NK-92 (cell line): ENCODE measurements around the gene FEM1B.

Source experiments
- DNase-seq: peaks from one replicate; lab custom pipeline; 2025; ENCODE audit not compliant: unreplicated experiment; lab: John Stamatoyannopoulos, UW

Gene FEM1B

DNA sequence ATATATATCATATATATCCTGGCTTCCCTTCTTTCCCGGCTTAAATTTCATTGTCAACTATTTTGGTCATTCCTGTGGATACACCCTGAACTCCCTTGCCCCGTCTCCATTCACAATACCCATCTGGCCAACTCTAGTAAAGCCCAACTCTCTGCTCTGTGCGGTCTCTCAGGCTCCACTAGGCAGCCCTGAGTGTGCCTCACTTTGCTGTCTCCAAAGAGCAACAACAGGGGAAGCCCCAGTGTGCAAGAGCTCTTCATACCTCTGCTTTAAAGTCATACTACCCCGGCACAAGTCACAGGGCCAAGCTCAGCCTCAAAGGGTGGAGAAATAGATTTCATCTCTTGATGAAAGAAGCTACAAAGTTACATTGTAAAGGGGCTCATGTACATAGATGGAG, 18.9 kb upstream of the FEM1B start:
- no peak for DNase-seq

GRCh38 chr15:68259883-68260282, 17.7 kb upstream of the FEM1B start:
- no peak for DNase-seq

- DNase-seq: no peak
Measured at GRCh38 chr15:68261241-68261640, 16.3 kb upstream of the FEM1B start.

GRCh38 chr15:68261980-68262379, 15.6 kb upstream of the FEM1B start:
- DNase-seq: no peak

- no peak for DNase-seq
Measured at GRCh38 chr15:68262514-68263356, 14.8 kb upstream of the FEM1B start.

DNA sequence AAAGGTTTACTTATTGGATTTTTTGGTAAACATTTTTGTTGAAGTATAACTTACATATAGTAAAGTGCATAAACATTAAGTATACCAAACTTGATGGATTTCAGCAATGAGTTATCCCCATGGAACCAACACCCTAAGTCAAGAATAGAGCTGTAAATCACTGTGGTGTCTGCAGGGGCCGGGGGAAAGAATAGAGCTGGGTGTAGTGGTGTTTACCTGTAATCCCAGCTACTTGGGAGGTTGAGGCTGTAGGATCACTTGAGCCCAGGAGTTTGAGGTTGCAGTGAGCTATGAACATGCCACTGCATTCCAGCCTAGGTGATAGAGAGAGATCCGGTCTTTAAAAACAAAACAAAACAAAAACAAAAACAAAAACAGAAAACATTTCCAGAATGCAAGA, 13.3 kb upstream of the FEM1B start:
- no peak for DNase-seq

DNA sequence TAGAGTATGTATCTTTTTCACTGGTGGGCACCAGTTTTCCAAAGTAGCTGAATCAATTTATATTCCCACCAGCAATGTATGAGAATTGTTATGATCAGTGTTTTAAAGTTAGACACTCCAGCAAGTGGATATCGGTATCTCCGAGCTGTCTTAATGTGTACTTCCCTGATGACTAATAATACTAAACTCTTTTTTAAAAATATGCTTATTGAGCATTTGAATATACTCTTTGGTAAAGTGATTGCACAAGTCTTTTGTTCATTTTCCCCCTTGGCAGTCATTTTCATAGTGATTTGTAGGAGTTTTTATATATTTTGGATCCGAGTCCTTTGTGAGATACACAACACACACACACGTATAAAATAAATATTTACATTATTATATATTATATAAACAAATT, 12.5 kb upstream of the FEM1B start:
- no peak for DNase-seq

DNA sequence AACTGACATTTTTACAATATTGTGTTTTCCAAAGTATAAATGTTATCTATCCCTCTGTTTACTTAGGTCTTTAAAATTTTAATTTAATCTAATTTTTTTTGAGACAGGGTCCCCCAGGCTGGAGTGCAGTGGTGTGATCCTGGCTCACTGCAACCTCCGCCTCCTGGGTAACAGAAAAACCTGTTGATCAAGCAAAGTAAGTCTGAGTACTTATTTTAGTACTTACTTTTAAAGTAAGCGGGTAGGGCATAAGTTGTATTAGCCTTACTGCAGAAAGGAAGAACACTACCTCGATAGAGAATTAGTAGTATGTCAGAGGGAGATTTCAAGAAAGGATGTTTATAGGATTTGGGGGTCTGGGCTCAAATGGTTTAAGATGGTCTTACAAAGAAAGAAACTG, 11.9 kb upstream of the FEM1B start:
- no peak for DNase-seq

DNA sequence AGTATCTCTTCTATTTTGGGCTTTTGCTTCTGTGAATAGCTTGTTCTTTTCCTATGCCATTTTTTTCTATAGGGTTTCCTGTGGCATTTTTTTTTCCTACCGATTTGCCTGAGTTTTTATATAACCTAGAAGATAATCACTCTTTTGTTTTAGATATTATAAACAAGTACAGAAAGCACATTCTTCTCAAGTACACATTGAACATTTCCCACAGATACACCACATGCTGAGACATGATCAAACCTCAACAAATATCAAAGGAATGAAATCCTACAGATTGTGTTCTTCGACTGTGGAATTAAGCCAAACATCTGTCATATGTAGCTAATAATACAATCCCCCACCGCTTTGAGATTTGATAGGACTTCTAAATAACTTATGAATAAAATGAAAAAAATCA, 9.1 kb upstream of the FEM1B start:
- no peak for DNase-seq

DNA sequence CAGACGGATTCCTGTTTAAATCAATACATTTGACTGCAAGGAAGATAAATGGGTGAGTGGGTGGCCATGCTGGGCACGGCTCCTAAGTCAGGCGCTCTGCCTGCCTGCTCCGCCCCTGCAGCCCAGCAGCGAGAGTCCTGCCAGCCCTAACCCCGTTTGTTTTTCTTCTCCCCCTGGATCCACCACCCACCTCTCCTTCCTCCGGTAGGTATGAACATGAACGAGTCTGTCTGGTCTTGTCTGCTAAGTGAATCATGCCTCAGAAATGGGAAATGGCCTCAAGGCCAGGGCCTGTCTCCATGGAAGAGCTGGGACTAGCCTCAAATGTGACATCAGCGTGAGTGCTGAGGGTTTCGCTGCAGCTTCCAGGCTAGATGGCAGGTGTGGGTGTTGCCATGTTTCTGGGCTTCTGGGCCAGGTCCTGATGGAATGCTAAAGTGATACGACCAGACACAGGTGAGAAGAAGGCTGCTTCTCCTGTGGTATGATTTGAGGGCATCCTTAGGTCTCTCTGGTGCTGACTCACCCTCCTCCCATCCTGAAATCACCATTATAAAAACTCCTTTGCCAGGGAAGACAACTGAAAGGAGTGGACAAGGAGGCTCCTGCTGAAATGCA, 5.6 kb upstream of the FEM1B start:
- DNase-seq: no peak

- DNase-seq: no peak
Measured at GRCh38 chr15:68272721-68273271, 4.7 kb upstream of the FEM1B start.

DNA sequence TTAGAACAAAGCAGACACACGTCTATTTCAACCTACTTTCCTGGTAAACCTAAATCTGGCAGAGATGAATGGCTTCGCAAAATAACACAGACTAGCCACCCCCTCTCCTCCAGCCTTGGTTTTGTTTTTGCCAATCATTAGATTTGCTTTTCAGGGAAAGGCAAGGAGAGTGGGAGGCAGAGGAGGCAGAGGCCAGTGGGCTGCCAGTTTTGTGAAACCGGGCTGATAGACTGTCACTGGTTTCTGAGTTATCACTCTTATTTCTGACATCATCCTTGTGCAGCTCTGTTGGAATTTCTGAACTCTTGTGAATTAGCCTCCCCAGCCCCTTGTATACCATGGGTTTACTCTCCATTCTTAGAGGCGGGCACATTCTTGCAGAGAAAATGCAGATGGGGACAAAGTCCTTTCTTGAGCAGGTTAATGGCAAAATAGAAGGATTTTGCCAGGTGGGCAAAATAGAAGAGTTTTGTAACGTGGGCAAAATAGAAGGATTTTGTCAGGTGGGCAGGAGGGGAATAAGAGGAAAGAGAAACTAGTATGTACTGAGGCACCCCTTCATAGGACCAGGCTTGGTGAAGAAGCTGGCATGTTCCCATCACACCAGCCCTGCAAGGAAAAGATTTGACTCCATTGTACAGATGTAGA, 3.2 kb upstream of the FEM1B start:
- no peak for DNase-seq

DNA sequence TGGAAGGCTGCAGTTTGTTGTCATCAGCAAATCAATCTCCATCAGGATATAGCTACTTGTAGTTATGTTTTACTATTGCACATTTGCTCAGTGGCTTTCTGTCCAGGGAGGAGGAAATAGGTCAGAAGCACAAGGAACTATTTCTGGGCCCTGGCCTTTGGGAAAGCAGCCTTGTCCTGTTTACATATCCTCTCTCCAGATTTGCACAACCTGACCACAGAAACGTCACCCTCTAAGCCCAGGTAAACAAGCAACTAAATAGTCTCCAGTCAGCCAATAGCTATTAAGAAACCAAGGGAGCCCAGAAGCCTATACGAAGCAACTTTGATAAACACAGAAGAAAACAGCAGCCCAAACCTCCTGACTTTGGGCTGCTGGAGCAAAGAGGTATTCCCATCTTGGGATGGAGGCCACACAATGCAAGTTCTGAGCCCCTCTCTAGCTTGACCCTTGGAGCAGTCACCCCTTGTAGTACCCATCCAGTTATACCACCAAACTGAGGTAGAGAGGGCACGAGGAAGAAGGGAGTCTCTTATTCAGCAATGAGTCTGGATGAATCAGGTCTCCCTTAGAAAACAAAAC, 2.3 kb upstream of the FEM1B start:
- no peak for DNase-seq

DNA sequence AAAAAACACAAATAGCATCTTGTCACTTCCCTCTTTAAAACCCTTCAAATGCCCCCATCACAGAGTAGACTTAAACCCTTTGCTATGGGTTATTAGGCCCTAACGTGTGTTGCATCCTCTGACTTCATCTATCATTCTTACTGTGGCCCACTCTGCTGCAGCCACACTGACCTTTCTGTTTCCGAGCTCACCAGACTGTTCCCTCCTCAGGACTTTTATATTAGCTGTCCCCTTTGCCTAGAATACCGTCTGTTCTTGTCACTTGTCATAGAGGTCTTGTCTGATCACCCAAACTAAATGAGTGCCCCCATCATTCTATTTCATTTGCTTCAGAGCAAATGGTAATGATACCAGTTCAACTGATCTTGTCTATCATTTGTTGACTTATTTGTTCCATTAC, 877 bp upstream of the FEM1B start:
- no peak for DNase-seq

DNA sequence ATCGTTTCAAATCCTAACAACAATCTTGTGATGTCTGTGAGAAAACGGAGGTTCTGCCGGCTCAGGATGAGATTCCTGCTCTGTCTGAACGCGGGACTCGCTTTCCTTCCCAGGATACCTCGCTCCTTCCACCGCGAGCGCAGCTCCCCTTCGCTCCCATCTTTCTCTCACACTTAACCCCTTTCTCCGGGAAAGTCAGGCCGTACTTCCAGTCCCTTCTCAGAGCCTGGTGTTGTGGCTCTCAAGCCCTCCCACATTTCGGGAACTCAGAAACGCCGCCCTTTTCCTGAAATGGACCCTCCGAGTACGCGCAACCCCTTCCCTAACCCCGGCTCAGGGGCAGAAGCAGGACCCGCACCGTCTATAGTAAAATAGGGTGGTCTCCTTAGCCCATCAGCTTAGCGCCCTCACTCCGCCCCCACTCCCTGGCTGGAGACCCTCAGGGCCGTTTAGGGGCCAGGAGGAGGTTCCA, 378 bp upstream of the FEM1B start:
- DNase-seq: no peak

DNA sequence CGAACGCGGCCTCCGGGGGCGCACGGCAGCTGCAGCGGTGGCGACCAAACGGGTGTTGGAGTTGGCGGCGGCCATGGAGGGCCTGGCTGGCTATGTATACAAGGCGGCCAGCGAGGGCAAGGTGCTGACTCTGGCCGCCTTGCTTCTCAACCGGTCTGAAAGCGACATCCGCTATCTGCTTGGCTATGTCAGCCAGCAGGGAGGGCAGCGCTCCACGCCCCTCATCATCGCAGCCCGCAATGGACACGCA, 725 bp downstream of the FEM1B start:
- DNase-seq: no peak

GRCh38 chr15:68278595-68279405, 1.3 kb downstream of the FEM1B start:
- no peak for DNase-seq

- DNase-seq: no peak
Measured at GRCh38 chr15:68279779-68280753, 2.5 kb downstream of the FEM1B start.

DNA sequence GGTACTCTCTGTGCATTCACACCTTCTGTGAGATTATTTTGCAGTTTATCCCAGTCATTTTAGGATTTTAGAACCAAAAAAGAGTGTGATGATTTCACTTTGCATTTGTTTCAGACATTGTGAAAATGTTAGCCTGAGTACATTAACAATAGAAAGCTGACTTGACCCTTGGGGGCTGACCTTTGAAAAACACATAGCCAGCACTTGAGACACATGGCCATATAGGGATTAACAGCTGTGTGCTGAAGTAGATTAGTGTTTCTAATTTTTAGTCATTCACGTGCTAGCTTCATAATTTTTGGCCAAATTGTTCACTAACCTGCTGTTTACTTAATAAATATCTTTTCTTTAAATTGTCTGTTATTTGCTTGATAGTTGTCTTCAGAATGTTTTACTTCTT, 3.5 kb downstream of the FEM1B start:
- DNase-seq: no peak

- no peak for DNase-seq
Measured at GRCh38 chr15:68283401-68283800, 5.9 kb downstream of the FEM1B start.
